ENCODE data around the gene CLCN1.

CLCN1 gene

GRCh38 chr7:143369678-143370651 lies 54.1 kb downstream of the CLCN1 start:
- no peak for TF ChIP-seq CTCF (IDR thresholded peaks at IDR 0.05; ENCODE audit: low read length, missing control alignments)
- H3K4me3 ChIP-seq (replicated peaks; ENCODE audit: low read depth, low read length), result no peak overlapping the region
- DNase-seq (ENCODE audit: low read depth), result no peak

- no peak for TF ChIP-seq CTCF (IDR thresholded peaks at IDR 0.05; ENCODE audit: low read length, missing control alignments)
- no peak overlapping the region for H3K4me3 ChIP-seq (replicated peaks; ENCODE audit: low read depth, low read length)
- peak; percentile 55 for DNase-seq (ENCODE audit: low read depth)
These were observed 56.2 kb downstream of the CLCN1 start for GRCh38 chr7:143372070-143372469.

- no peak overlapping the region for H3K4me3 ChIP-seq (replicated peaks; ENCODE audit: low read depth, low read length)
- no peak for TF ChIP-seq CTCF (IDR thresholded peaks at IDR 0.05; ENCODE audit: low read length, missing control alignments)
- DNase-seq (ENCODE audit: low read depth), result no peak
These were observed 57.4 kb downstream of the CLCN1 start for GRCh38 chr7:143373255-143373794.

- H3K4me3 ChIP-seq (replicated peaks; ENCODE audit: low read depth, low read length), result no peak overlapping the region
- no peak for TF ChIP-seq CTCF (IDR thresholded peaks at IDR 0.05; ENCODE audit: low read length, missing control alignments)
- no peak for DNase-seq (ENCODE audit: low read depth)
These were observed 58.6 kb downstream of the CLCN1 start for GRCh38 chr7:143374561-143374960.

- no peak for TF ChIP-seq CTCF (IDR thresholded peaks at IDR 0.05; ENCODE audit: low read length, missing control alignments)
- DNase-seq (ENCODE audit: low read depth), result no peak
- H3K4me3 ChIP-seq (replicated peaks; ENCODE audit: low read depth, low read length), result no peak overlapping the region
These were observed 59.6 kb downstream of the CLCN1 start for GRCh38 chr7:143375298-143376034.

GRCh38 chr7:143376396-143376795 lies 60.5 kb downstream of the CLCN1 start:
- TF ChIP-seq CTCF (IDR thresholded peaks at IDR 0.05; ENCODE audit: low read length, missing control alignments), result no peak
- no peak for DNase-seq (ENCODE audit: low read depth)
- no peak overlapping the region for H3K4me3 ChIP-seq (replicated peaks; ENCODE audit: low read depth, low read length)
